ENCODE data around the gene MAPK8IP3. TPM values are rescaled to one million over a fixed set of nuclear protein-coding genes. Genes with fewer than 3 reads are reported as not detected.

The MAPK8IP3 gene
- total and polyA plus RNA-seq, 8 donors = 25.5 to 244 (median 50.3) TPM

GRCh38 chr16:1791256-1791942 lies 85.4 kb downstream of the MAPK8IP3 start:
- no peaks in the 10 kb centered on the region for H3K9me3 ChIP-seq
- FAIRE-seq (no peak), ATAC-seq (no peak), DNase-seq (peak in 1 of 6 donors; percentile 75)
- intact Hi-C loops (cut with DNase I) = no loop called here
- TF ChIP-seq, protein P1, sequence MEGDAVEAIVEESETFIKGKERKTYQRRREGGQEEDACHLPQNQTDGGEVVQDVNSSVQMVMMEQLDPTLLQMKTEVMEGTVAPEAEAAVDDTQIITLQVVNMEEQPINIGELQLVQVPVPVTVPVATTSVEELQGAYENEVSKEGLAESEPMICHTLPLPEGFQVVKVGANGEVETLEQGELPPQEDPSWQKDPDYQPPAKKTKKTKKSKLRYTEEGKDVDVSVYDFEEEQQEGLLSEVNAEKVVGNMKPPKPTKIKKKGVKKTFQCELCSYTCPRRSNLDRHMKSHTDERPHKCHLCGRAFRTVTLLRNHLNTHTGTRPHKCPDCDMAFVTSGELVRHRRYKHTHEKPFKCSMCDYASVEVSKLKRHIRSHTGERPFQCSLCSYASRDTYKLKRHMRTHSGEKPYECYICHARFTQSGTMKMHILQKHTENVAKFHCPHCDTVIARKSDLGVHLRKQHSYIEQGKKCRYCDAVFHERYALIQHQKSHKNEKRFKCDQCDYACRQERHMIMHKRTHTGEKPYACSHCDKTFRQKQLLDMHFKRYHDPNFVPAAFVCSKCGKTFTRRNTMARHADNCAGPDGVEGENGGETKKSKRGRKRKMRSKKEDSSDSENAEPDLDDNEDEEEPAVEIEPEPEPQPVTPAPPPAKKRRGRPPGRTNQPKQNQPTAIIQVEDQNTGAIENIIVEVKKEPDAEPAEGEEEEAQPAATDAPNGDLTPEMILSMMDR (IDR thresholded peaks at IDR 0.05) = no peak
- H3K36me3 ChIP-seq = no peaks in the 10 kb centered on the region
- peaks cover 9 to 17% (median 16%) of the 10 kb centered on the region in 3 donors for H3K4me1 ChIP-seq
- no peak overlapping the region for H3K4me3 ChIP-seq
- no peaks in the 10 kb centered on the region for H3K27me3 ChIP-seq
- 94 to 95% methylated on average over 53 of the region's 53 CpGs for WGBS, 2 donors
- no peak overlapping the region for H3K27ac ChIP-seq

DNA sequence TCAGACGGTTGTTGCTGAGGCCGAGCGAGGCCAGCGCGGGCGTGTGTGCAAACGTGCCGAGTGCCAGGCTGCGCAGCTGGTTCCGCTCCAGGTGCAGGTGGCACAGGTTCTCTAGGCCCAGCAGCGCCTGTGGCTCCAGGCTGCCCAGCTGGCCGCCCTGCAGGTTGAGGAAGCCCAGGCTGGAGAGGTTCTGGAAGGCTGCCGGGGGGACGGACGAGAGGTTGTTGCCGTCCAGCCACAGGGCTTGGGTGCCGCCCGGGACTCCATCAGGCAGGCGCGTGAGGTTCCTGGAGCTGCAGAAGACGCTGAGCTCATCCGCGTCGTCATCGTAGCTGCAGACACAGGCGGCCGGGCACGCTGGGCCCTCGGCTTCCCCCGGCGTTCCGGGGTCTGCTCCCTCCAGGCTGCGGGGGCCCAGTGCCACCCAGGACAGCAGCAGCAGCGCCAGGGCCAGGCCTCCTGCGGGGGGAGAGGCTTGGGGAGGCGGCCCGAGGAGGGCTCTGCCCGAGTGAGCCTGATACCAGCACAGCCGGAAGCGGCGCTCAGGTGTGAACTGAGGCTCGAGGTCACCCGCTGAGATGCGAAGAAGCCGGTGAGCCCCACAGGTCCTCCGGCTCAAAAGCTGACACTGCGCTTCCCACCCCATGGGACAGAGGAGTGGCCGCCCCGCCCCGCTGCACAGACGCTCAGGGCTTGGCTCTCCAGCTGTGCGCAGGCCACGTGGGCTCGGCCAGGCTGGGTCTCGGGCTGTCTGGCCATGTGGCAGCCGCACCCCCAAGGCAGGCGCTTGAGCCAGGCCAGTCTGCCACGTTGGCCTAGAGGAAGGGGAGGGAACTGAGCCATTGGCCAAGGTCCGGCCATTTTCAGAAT lies 86.2 kb downstream of the MAPK8IP3 start:
- no peak overlapping the region for H3K27ac ChIP-seq
- ATAC-seq (no peak), DNase-seq (peak in 2 of 6 donors; percentile 36 to 76), FAIRE-seq (no peak)
- H3K9me3 ChIP-seq = no peaks in the 10 kb centered on the region
- intact Hi-C loops (cut with DNase I) = no loop called here
- no peaks in the 10 kb centered on the region for H3K27me3 ChIP-seq
- peaks cover 9 to 17% (median 16%) of the 10 kb centered on the region in 3 donors for H3K4me1 ChIP-seq
- TF ChIP-seq, protein P1 (IDR thresholded peaks at IDR 0.05) = no peak
- 92 to 94% methylated on average over 56 to 59 of the region's 59 CpGs for WGBS, 2 donors
- H3K4me3 ChIP-seq = no peak overlapping the region
- H3K36me3 ChIP-seq = no peaks in the 10 kb centered on the region

GRCh38 chr16:1792836-1793577 lies 87.0 kb downstream of the MAPK8IP3 start:
- Histone ChIP-seq H3K36me3 (no peaks in the 10 kb centered on the region), H3K27me3 (no peaks in the 10 kb centered on the region), H3K4me3 (peak overlapping the region in 2 of 4 donors; percentile 26 to 45), H3K4me1 (peaks cover 9 to 17% (median 16%) of the 10 kb centered on the region in 3 donors), H3K9me3 (no peaks in the 10 kb centered on the region), H3K27ac (peak overlapping the region; percentile 53 to 78 (median 66))
- WGBS, 2 donors = 64 to 70% methylated on average over 26 to 33 of the region's 33 CpGs
- intact Hi-C loops (cut with DNase I) = no loop called here
- no peak for FAIRE-seq
- TF ChIP-seq, protein P1 (IDR thresholded peaks at IDR 0.05) = no peak
- DNase-seq = peak in 2 of 6 donors; percentile 44 to 80
- ATAC-seq = peak in 1 of 4 donors; percentile 10

- Histone ChIP-seq H3K4me1 (peaks cover 9 to 17% (median 16%) of the 10 kb centered on the region in 3 donors), H3K9me3 (no peaks in the 10 kb centered on the region), H3K27ac (peak within 1 kb of the TSS; percentile 53 to 78 (median 66)), H3K4me3 (peak within 1 kb of the TSS in 2 of 4 donors; percentile 26 to 45), H3K36me3 (no peaks in the 10 kb centered on the region), H3K27me3 (no peaks in the 10 kb centered on the region)
- peak; percentile 66 to 84 (median 80) for ATAC-seq
- intact Hi-C loops (cut with DNase I) = no loop called here
- DNase-seq = peak; percentile 36 to 90 (median 60)
- WGBS, 2 donors = 11 to 14% methylated on average over 25 to 28 of the region's 28 CpGs
- FAIRE-seq = no peak
- TF ChIP-seq, protein P1 (IDR thresholded peaks at IDR 0.05) = no peak
Measured at GRCh38 chr16:1793578-1794220, 87.7 kb downstream of the MAPK8IP3 start, which contains the start of gene IGFALS. IGFALS (minus strand) TSS chr16:1793705; CDS start chr16:1793652, 53 bp downstream.
